DOHH2 (cell line): ENCODE measurements around the gene FBRSL1.

ENCODE experiments used
- CTCF ChIP-seq: fragments of 200-600 bp; sonication (generic); IDR thresholded peaks from one replicate; pipeline ENCODE4 v1.5.1; 2014; ENCODE audit warnings: antibody characterized with exemption, mild to moderate bottlenecking, low read depth, low read length; ENCODE audit not compliant: poor library complexity, severe bottlenecking
- EZH2phosphoT487 ChIP-seq: fragments of 200-600 bp; sonication (generic); IDR thresholded peaks from 2 replicates; pipeline ENCODE4 v1.6.1; 2017; ENCODE audit warnings: borderline replicate concordance, mild to moderate bottlenecking, antibody characterized with exemption, low read length, moderate library complexity, mixed read lengths

DNA sequence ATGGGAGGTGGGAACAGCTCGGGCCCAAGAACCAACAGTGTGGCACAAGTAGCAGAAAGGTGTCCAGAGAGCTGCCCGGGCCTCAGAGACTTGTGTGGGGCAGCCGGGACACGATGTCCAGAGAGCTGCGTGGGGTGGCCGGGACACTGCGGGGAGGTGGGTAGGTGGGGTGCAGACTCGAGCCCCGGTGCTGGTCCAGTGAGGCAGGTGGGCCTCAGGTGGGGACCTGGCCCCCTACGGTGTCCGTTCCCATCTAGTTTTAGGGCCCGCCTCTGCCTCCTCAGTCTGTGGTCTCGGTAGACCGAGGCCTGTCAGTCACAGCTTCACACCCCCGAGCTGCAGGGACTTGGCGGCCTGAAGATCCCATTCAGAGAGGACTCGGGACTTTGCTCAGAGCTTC is 6.3 kb upstream of the FBRSL1 start:
- no peak for TF ChIP-seq CTCF
- no peak for TF ChIP-seq EZH2phosphoT487
